ENCODE measurements around the gene PLCG2.

Gene PLCG2

GRCh38 chr16:81817296-81817695, 38.2 kb downstream of the PLCG2 start:
- DNase-seq = no peak

- DNase-seq = no peak
Observed at GRCh38 chr16:81817789-81818567, 38.9 kb downstream of the PLCG2 start.

- no peak for DNase-seq
Observed at GRCh38 chr16:81818568-81818896, 39.4 kb downstream of the PLCG2 start.

GRCh38 chr16:81818905-81819304, 39.8 kb downstream of the PLCG2 start:
- no peak for DNase-seq

GRCh38 chr16:81821436-81822128, 42.5 kb downstream of the PLCG2 start:
- no peak for DNase-seq

GRCh38 chr16:81823111-81823510, 44.0 kb downstream of the PLCG2 start:
- no peak for DNase-seq

- DNase-seq = no peak
Observed at GRCh38 chr16:81823734-81824133, 44.6 kb downstream of the PLCG2 start.

GRCh38 chr16:81826523-81826922, 47.4 kb downstream of the PLCG2 start:
- DNase-seq = no peak

- no peak for DNase-seq
Observed at GRCh38 chr16:81830845-81831540, 51.9 kb downstream of the PLCG2 start.

- DNase-seq = no peak
Observed at GRCh38 chr16:81831722-81832126, 52.6 kb downstream of the PLCG2 start.

GRCh38 chr16:81832801-81833547, 53.9 kb downstream of the PLCG2 start:
- DNase-seq = no peak

- no peak for DNase-seq
Observed at GRCh38 chr16:81833751-81834150, 54.7 kb downstream of the PLCG2 start.

- no peak for DNase-seq
Observed at GRCh38 chr16:81834868-81835267, 55.8 kb downstream of the PLCG2 start.

- DNase-seq = no peak
Observed at GRCh38 chr16:81836279-81837054, 57.4 kb downstream of the PLCG2 start.

- DNase-seq = no peak
Observed at GRCh38 chr16:81837312-81837751, 58.2 kb downstream of the PLCG2 start.

GRCh38 chr16:81838794-81839193, 59.7 kb downstream of the PLCG2 start:
- DNase-seq = no peak

- no peak for DNase-seq
Observed at GRCh38 chr16:81841722-81842121, 62.6 kb downstream of the PLCG2 start.

GRCh38 chr16:81842564-81843242, 63.6 kb downstream of the PLCG2 start:
- DNase-seq = no peak

GRCh38 chr16:81843243-81843582, 64.1 kb downstream of the PLCG2 start:
- DNase-seq = no peak

GRCh38 chr16:81843683-81844082, 64.6 kb downstream of the PLCG2 start:
- DNase-seq = no peak

GRCh38 chr16:81846105-81846504, 67.0 kb downstream of the PLCG2 start:
- DNase-seq = no peak

Data from effector CD8-positive, alpha-beta T cell (primary cell).